Neural progenitor cell (in vitro differentiated cells): ENCODE data around the gene SRSF1.

Source experiments
- EZH2phosphoT487 ChIP-seq: fragments of 200-600 bp; sonication (generic); IDR thresholded peaks from 2 replicates; pipeline ENCODE4 v1.6.1; 2017; ENCODE audit warnings: antibody characterized with exemption
- TF ChIP-seq, protein P1 (sequence below): fragments of 200-600 bp; sonication (generic); IDR thresholded peaks from 2 replicates; pipeline ENCODE4 v1.5.1; 2017; ENCODE audit warnings: antibody characterized with exemption, mild to moderate bottlenecking

DNA sequence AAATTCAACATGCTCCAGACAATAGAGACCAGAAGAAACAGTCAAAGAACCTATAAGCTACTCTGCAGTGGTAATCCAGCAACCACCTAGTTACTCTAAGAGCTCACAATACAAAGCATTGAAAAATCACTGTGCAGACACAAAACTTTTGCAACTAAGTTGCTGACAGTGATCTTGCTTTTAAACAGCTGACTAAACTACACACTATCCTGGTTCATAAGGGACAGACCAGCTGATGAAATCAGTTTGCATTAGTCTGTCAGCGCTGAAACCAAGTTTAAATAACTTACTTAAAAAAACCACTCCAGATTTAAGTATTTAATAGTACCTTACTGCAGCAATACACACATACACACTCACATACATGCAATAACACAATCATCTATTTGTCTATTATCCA lies 23.6 kb downstream of the SRSF1 start:
- no peak for TF ChIP-seq EZH2phosphoT487
- TF ChIP-seq, protein P1, sequence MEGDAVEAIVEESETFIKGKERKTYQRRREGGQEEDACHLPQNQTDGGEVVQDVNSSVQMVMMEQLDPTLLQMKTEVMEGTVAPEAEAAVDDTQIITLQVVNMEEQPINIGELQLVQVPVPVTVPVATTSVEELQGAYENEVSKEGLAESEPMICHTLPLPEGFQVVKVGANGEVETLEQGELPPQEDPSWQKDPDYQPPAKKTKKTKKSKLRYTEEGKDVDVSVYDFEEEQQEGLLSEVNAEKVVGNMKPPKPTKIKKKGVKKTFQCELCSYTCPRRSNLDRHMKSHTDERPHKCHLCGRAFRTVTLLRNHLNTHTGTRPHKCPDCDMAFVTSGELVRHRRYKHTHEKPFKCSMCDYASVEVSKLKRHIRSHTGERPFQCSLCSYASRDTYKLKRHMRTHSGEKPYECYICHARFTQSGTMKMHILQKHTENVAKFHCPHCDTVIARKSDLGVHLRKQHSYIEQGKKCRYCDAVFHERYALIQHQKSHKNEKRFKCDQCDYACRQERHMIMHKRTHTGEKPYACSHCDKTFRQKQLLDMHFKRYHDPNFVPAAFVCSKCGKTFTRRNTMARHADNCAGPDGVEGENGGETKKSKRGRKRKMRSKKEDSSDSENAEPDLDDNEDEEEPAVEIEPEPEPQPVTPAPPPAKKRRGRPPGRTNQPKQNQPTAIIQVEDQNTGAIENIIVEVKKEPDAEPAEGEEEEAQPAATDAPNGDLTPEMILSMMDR: no peak
